IMR-90 (cell line): ENCODE results near the gene OR4E2. TPM values are rescaled to one million over a fixed set of nuclear protein-coding genes. Genes with fewer than 3 reads are reported as not detected.

Experiments used
- ATAC-seq: fragments of 200-7000 bp; cut with Tn5 transposase; 2 replicates; pipeline ENCODE4 v1.9.1; 2020; ENCODE audit warnings: low read depth, mild to moderate bottlenecking, moderate library complexity
- BruUV-seq: library from RNA; stranded (reverse); fragments of 400-500 nt; replicated peaks from 2 replicates; lab custom pipeline; 2021; lab: Mats Ljungman, UMichigan
- CTCF ChIA-PET: fragments of 300-600 bp; formaldehyde crosslinking; extraction: SDS; loops from one replicate; lab custom pipeline; 2021; ENCODE audit warnings: antibody characterized with exemption; lab: Yijun Ruan, JAX
- POLR2A ChIA-PET: fragments of 300-600 bp; sonication (Branson Sonifier 250); formaldehyde crosslinking; loops from one replicate; lab custom pipeline; 2022; ENCODE audit warnings: antibody characterized with exemption; ENCODE audit not compliant: unreplicated experiment; lab: Charles Lee
- DNase-seq: peaks from one replicate; pipeline ENCODE4 v3.0.0; 2013
- H2AFZ ChIP-seq: replicated peaks from 2 replicates; pipeline ENCODE3; 2013; ENCODE audit warnings: low read length, mild to moderate bottlenecking; ENCODE audit not compliant: poor library complexity
- H2AK5ac ChIP-seq: 2 replicates; pipeline ENCODE4 v1.6.1; 2013; ENCODE audit warnings: low read depth, low read length, inconsistent platforms
- H2AK9ac ChIP-seq: replicated peaks from 2 replicates; pipeline ENCODE3; 2013; ENCODE audit warnings: mild to moderate bottlenecking, low read depth, low read length, moderate library complexity; ENCODE audit not compliant: poor library complexity
- H2BK120ac ChIP-seq: 2 replicates; pipeline ENCODE4 v1.6.1; 2013; ENCODE audit warnings: low read depth, low read length, inconsistent platforms
- H2BK15ac ChIP-seq: 3 replicates; pipeline ENCODE4 v1.6.1; 2013; ENCODE audit warnings: low read depth, low read length, inconsistent platforms
- H2BK20ac ChIP-seq: 2 replicates; pipeline ENCODE4 v1.6.1; 2013; ENCODE audit warnings: low read depth, mild to moderate bottlenecking, inconsistent platforms, low read length, moderate library complexity
- H2BK5ac ChIP-seq: 2 replicates; pipeline ENCODE4 v1.6.1; 2013; ENCODE audit warnings: mild to moderate bottlenecking, low read depth, low read length, inconsistent platforms; ENCODE audit not compliant: poor library complexity, severe bottlenecking
- H3K14ac ChIP-seq: replicated peaks from 2 replicates; pipeline ENCODE4 v1.6.1; 2013; ENCODE audit warnings: low read depth, low read length, inconsistent platforms
- H3K18ac ChIP-seq: 2 replicates; pipeline ENCODE4 v1.6.1; 2013; ENCODE audit warnings: low read depth, low read length, control low read depth
- H3K23ac ChIP-seq: 2 replicates; pipeline ENCODE4 v1.6.1; 2013; ENCODE audit warnings: low read depth, low read length, inconsistent platforms
- H3K27ac ChIP-seq: 2 replicates; pipeline ENCODE4 v1.5.1; 2013; ENCODE audit warnings: mild to moderate bottlenecking, control low read depth, low read length; ENCODE audit not compliant: insufficient read depth
- H3K27me3 ChIP-seq: 2 replicates; pipeline ENCODE4 v1.6.1; 2013; ENCODE audit warnings: low read length; ENCODE audit not compliant: control insufficient read depth, insufficient read depth
- H3K36me3 ChIP-seq: 2 replicates; pipeline ENCODE4 v1.6.1; 2013; ENCODE audit warnings: low read length, mixed read lengths; ENCODE audit not compliant: control insufficient read depth, insufficient read depth
- H3K4ac ChIP-seq: 2 replicates; pipeline ENCODE4 v1.6.1; 2013; ENCODE audit warnings: low read depth, low read length, inconsistent platforms
- H3K4me1 ChIP-seq: 2 replicates; pipeline ENCODE4 v1.6.1; 2013; ENCODE audit warnings: low read length, mixed read lengths; ENCODE audit not compliant: control insufficient read depth, insufficient read depth
- H3K4me2 ChIP-seq: 2 replicates; pipeline ENCODE4 v1.6.1; 2013; ENCODE audit warnings: low read depth, mild to moderate bottlenecking, control low read depth, low read length, moderate library complexity
- H3K4me3 ChIP-seq: 2 replicates; pipeline ENCODE4 v1.5.1; 2013; ENCODE audit warnings: low read depth, mild to moderate bottlenecking, control low read depth, low read length, moderate library complexity; ENCODE audit not compliant: insufficient read depth
- H3K56ac ChIP-seq: 2 replicates; pipeline ENCODE4 v1.6.1; 2013; ENCODE audit warnings: low read length, inconsistent platforms; ENCODE audit not compliant: insufficient read depth; ENCODE audit errors: extremely low read depth
- H3K79me1 ChIP-seq, 2 experiments: 2 replicates each; pipeline ENCODE4 v1.6.1; 2013; ENCODE audit warnings: low read length in 2 of 2, inconsistent platforms in 1 of 2, low read depth in 1 of 2
- H3K9ac ChIP-seq: 2 replicates; pipeline ENCODE4 v1.6.1; 2013; ENCODE audit warnings: low read depth, low read length, control low read depth
- H3K9me1 ChIP-seq: 2 replicates; pipeline ENCODE4 v1.6.1; 2013; ENCODE audit warnings: low read length, inconsistent platforms; ENCODE audit not compliant: insufficient read depth
- H3K9me3 ChIP-seq: 2 replicates; pipeline ENCODE4 v1.6.1; 2013; ENCODE audit warnings: low read length; ENCODE audit not compliant: control insufficient read depth, insufficient read depth
- H4K20me1 ChIP-seq: 2 replicates; pipeline ENCODE4 v1.6.1; 2013; ENCODE audit warnings: low read length, inconsistent platforms; ENCODE audit not compliant: insufficient read depth
- H4K5ac ChIP-seq: 2 replicates; pipeline ENCODE4 v1.6.1; 2013; ENCODE audit warnings: mild to moderate bottlenecking, low read depth, low read length, control low read depth
- H4K8ac ChIP-seq, 2 experiments: 2 replicates each; pipeline ENCODE4 v1.6.1; 2013; ENCODE audit warnings: low read depth in 2 of 2, low read length in 2 of 2, control low read depth in 1 of 2, inconsistent platforms in 1 of 2
- H4K91ac ChIP-seq: 2 replicates; pipeline ENCODE4 v1.6.1; 2013; ENCODE audit warnings: low read depth, low read length, inconsistent platforms; ENCODE audit not compliant: insufficient read depth
- BHLHE40 ChIP-seq: fragments of 150-350 bp; IDR thresholded peaks from 2 replicates; pipeline ENCODE4 v1.6.1; 2016; ENCODE audit warnings: mild to moderate bottlenecking, low read depth, low read length
- CEBPB ChIP-seq: IDR thresholded peaks from 2 replicates; pipeline ENCODE4 v1.6.1; 2012; ENCODE audit warnings: low read depth, low read length, improper control_type of control experiment
- CHD1 ChIP-seq: IDR thresholded peaks from 2 replicates; pipeline ENCODE4 v1.6.1; 2012; ENCODE audit warnings: low read depth, low read length, improper control_type of control experiment
- MAFK ChIP-seq: IDR thresholded peaks from 2 replicates; pipeline ENCODE4 v1.6.1; 2012; ENCODE audit warnings: low read depth, low read length, improper control_type of control experiment
- MAZ ChIP-seq: IDR thresholded peaks from 2 replicates; pipeline ENCODE4 v1.6.1; 2012; ENCODE audit warnings: low read depth, mild to moderate bottlenecking, low read length, improper control_type of control experiment, moderate library complexity, borderline replicate concordance
- MXI1 ChIP-seq: IDR thresholded peaks from 2 replicates; pipeline ENCODE4 v1.6.1; 2012; ENCODE audit warnings: low read depth, mild to moderate bottlenecking, low read length, moderate library complexity, borderline replicate concordance
- NFE2L2 ChIP-seq: fragments of 150-350 bp; IDR thresholded peaks from 2 replicates; pipeline ENCODE4 v1.6.1; 2016; ENCODE audit warnings: low read depth, mild to moderate bottlenecking, low read length
- POLR2A ChIP-seq: IDR thresholded peaks from 2 replicates; pipeline ENCODE4 v1.6.1; 2012; ENCODE audit warnings: mild to moderate bottlenecking, low read depth, low read length
- RAD21 ChIP-seq: IDR thresholded peaks from 2 replicates; pipeline ENCODE4 v1.6.1; 2012; ENCODE audit warnings: low read length, improper control_type of control experiment
- RCOR1 ChIP-seq: IDR thresholded peaks from 2 replicates; pipeline ENCODE4 v1.6.1; 2012; ENCODE audit warnings: mild to moderate bottlenecking, low read length, improper control_type of control experiment; ENCODE audit not compliant: insufficient replicate concordance
- RFX5 ChIP-seq: IDR thresholded peaks from 2 replicates; pipeline ENCODE4 v1.8.0; 2012; ENCODE audit warnings: low read depth, mild to moderate bottlenecking, low read length, moderate library complexity
- WGBS, 2 experiments: methylation state at CpG; one replicate each; pipeline versions ENCODE4 v1.1.5 to v1.1.7; 2013; ENCODE audit warnings: missing lambda C conversion rate in 2 of 2; ENCODE audit not compliant: insufficient read length in 1 of 2; ENCODE audit errors: extremely low coverage in 2 of 2; 5-methylcytosine and 5-hydroxymethylcytosine counted together
- dilution Hi-C: fragments of 300-500 bp; cut with HindIII; formaldehyde crosslinking; loops from one replicate; pipeline ENCODE4 v1.14.3; 2018; ENCODE audit warnings: low sequenced_read_pairs; ENCODE audit not compliant: unreplicated experiment
- in situ Hi-C: fragments of 300-500 bp; cut with MboI; formaldehyde crosslinking; loops from 3 replicates; pipeline ENCODE4 v1.14.3; 2019; ENCODE audit warnings: low sequenced_read_pairs, inconsistent platforms, mixed read lengths
- intact Hi-C: fragments of 100-400 bp; cut with micrococcal nuclease; formaldehyde crosslinking; loops from 2 replicates; pipeline ENCODE4 v1.10.0; 2022
- polyA plus RNA-seq, 3 experiments: library from polyadenylated mRNA; depleted of rRNA; stranded (reverse); fragments of >200 nt; gene quantifications; 2 replicates each; pipeline ENCODE4 v1.2.3, GENCODE V29; 2012; ENCODE audit warnings: low replicate concordance in 1 of 3
- total RNA-seq: library from RNA; depleted of rRNA; stranded (reverse); fragments of >200 nt; gene quantifications from 2 replicates; pipeline ENCODE4 v1.2.3, GENCODE V29; 2012
- TF ChIP-seq, protein P1 (sequence below): conservative IDR thresholded peaks from 2 replicates; pipeline ENCODE4 v1.5.1; 2012; ENCODE audit warnings: mild to moderate bottlenecking, low read depth, low read length, improper control_type of control experiment

OR4E2 gene
- total and polyA plus RNA-seq, 2 of the 4 experiments (the other 2 are of a cell fraction) = not detected

GRCh38 chr14:21617614-21618013, 36.0 kb upstream of the OR4E2 start:
- no peak overlapping the region for H2BK20ac ChIP-seq
- no peaks in the 10 kb centered on the region for H4K20me1 ChIP-seq
- H3K9me1 ChIP-seq = no peaks in the 10 kb centered on the region
- no peaks in the 10 kb centered on the region for H3K36me3 ChIP-seq
- no peak overlapping the region for H3K56ac ChIP-seq
- H3K23ac ChIP-seq = no peak overlapping the region
- H2AK5ac ChIP-seq = no peak overlapping the region
- CTCF ChIA-PET = no interaction called here
- dilution Hi-C loops = no loop called here
- H2BK120ac ChIP-seq = no peak overlapping the region
- no peak overlapping the region for H3K4ac ChIP-seq
- H3K4me3 ChIP-seq = no peak overlapping the region
- H3K9me3 ChIP-seq = no peaks in the 10 kb centered on the region
- H4K91ac ChIP-seq = no peak overlapping the region
- in situ Hi-C loops = no loop called here
- no peak overlapping the region for H3K4me2 ChIP-seq
- no peak for TF ChIP-seq RFX5
- TF ChIP-seq POLR2A = no peak
- TF ChIP-seq RCOR1 = no peak
- no peak for TF ChIP-seq CEBPB
- TF ChIP-seq RAD21 = no peak
- no peak for TF ChIP-seq BHLHE40
- TF ChIP-seq MAZ = no peak
- TF ChIP-seq, protein P1, sequence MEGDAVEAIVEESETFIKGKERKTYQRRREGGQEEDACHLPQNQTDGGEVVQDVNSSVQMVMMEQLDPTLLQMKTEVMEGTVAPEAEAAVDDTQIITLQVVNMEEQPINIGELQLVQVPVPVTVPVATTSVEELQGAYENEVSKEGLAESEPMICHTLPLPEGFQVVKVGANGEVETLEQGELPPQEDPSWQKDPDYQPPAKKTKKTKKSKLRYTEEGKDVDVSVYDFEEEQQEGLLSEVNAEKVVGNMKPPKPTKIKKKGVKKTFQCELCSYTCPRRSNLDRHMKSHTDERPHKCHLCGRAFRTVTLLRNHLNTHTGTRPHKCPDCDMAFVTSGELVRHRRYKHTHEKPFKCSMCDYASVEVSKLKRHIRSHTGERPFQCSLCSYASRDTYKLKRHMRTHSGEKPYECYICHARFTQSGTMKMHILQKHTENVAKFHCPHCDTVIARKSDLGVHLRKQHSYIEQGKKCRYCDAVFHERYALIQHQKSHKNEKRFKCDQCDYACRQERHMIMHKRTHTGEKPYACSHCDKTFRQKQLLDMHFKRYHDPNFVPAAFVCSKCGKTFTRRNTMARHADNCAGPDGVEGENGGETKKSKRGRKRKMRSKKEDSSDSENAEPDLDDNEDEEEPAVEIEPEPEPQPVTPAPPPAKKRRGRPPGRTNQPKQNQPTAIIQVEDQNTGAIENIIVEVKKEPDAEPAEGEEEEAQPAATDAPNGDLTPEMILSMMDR = no peak
- TF ChIP-seq MAFK = no peak
- TF ChIP-seq NFE2L2 = no peak
- no peak for TF ChIP-seq MXI1
- TF ChIP-seq CHD1 = no peak
- WGBS, 2 experiments = no CpG with 5 or more reads among the region's 8 CpGs
- no peaks in the 10 kb centered on the region; the same call in 1 of the 2 replicates for H3K27me3 ChIP-seq
- H4K8ac ChIP-seq = no peak overlapping the region
- H3K14ac ChIP-seq = no peak overlapping the region
- POLR2A ChIA-PET = no interaction called here
- ATAC-seq (no peak), DNase-seq (no peak)
- BruUV-seq = no TSS peak
- intact Hi-C loops = no loop called here
- no peaks in the 10 kb centered on the region for H3K79me1 ChIP-seq
- no peak overlapping the region for H3K27ac ChIP-seq
- no peak overlapping the region for H2BK15ac ChIP-seq
- no peaks in the 10 kb centered on the region for H3K4me1 ChIP-seq
- no peak overlapping the region for H2AFZ ChIP-seq
- H2BK5ac ChIP-seq = no peak overlapping the region
- no peak overlapping the region for H3K9ac ChIP-seq
- H2AK9ac ChIP-seq = no peak overlapping the region
- no peak overlapping the region for H3K18ac ChIP-seq
- no peak overlapping the region for H4K5ac ChIP-seq
